GM21367 (cell line): ENCODE measurements around the gene RARG.
"Not testable (repeated sequence)": the region's sequence is repeated elsewhere in the genome, so short reads cannot be mapped to it uniquely, and the experiment has no call there.

ENCODE experiments used
- ATAC-seq: cut with Tn5 transposase; IDR thresholded peaks from one replicate; pipeline ENCODE4 v1.9.1; 2021; ENCODE audit not compliant: unreplicated experiment

Gene RARG

GRCh38 chr12:53193040-53193439, 39.0 kb downstream of the RARG start:
- ATAC-seq = no peak

- ATAC-seq = no peak
These were observed 39.4 kb downstream of the RARG start for GRCh38 chr12:53192531-53193021.

- ATAC-seq = no peak
These were observed 40.0 kb downstream of the RARG start for GRCh38 chr12:53191885-53192530.

GRCh38 chr12:53191096-53191884, 40.7 kb downstream of the RARG start:
- ATAC-seq = no peak

GRCh38 chr12:53190108-53190729, 41.8 kb downstream of the RARG start:
- ATAC-seq = no peak

- ATAC-seq = no peak
These were observed 44.7 kb downstream of the RARG start for GRCh38 chr12:53187145-53187899.

- no peak for ATAC-seq
These were observed 45.3 kb downstream of the RARG start for GRCh38 chr12:53186745-53187144.

GRCh38 chr12:53185582-53186153, 46.3 kb downstream of the RARG start:
- no peak for ATAC-seq

GRCh38 chr12:53184828-53185227, 47.2 kb downstream of the RARG start:
- ATAC-seq = no peak

GRCh38 chr12:53182903-53183302, 49.1 kb downstream of the RARG start:
- no peak for ATAC-seq

- ATAC-seq = no peak
These were observed 50.1 kb downstream of the RARG start for GRCh38 chr12:53181935-53182334.

- peak; percentile 34 for ATAC-seq
These were observed 50.9 kb downstream of the RARG start for GRCh38 chr12:53180931-53181645.

GRCh38 chr12:53180220-53180930, 51.6 kb downstream of the RARG start, which contains the start of the genes CSAD and ZNF740:
TSS of gene CSAD (minus strand) at chr12:53180925. CDS start at chr12:53173470, 7,455 bp downstream.
TSS of gene ZNF740 (plus strand) at chr12:53180722. CDS start at chr12:53181984, 1,262 bp downstream.
- ATAC-seq = peak; percentile 85

GRCh38 chr12:53179687-53180219, 52.3 kb downstream of the RARG start:
- peak; percentile 4 for ATAC-seq

- not testable (repeated sequence) for ATAC-seq
These were observed 53.2 kb downstream of the RARG start for GRCh38 chr12:53178803-53179202.

- not testable (repeated sequence) for ATAC-seq
These were observed 54.6 kb downstream of the RARG start for GRCh38 chr12:53177447-53177846.

- ATAC-seq = no peak
These were observed 55.3 kb downstream of the RARG start for GRCh38 chr12:53176750-53177149.

GRCh38 chr12:53174881-53175491, 57.0 kb downstream of the RARG start:
- ATAC-seq = no peak
